GM20000 (cell line): ENCODE results near the gene ATP5PO.
A peak's percentile ranks its signal among the peaks of the same experiment; 100 is the strongest.
"Not testable (repeated sequence)": the region's sequence is repeated elsewhere in the genome, so short reads cannot be mapped to it uniquely, and the experiment has no call there.

Source experiments
- DNase-seq: peaks from one replicate; pipeline ENCODE4 v3.0.0; 2012; ENCODE audit warnings: low spot score
- CTCF ChIP-seq: IDR thresholded peaks from 2 replicates; pipeline ENCODE4 v1.5.1; 2012; ENCODE audit warnings: mild to moderate bottlenecking, control low read depth; ENCODE audit errors: extremely low read depth, missing control alignments

ATP5PO gene

GRCh38 chr21:33939226-33939625 is 23.6 kb upstream of the ATP5PO start:
- no peak for TF ChIP-seq CTCF
- DNase-seq: no peak

GRCh38 chr21:33938381-33938780 is 22.8 kb upstream of the ATP5PO start:
- TF ChIP-seq CTCF: no peak
- no peak for DNase-seq

GRCh38 chr21:33937931-33938339 is 22.3 kb upstream of the ATP5PO start:
- DNase-seq: no peak
- TF ChIP-seq CTCF: no peak

- TF ChIP-seq CTCF: no peak
- no peak for DNase-seq
Measured at GRCh38 chr21:33937146-33937545, 21.5 kb upstream of the ATP5PO start.

- no peak for TF ChIP-seq CTCF
- no peak for DNase-seq
Measured at GRCh38 chr21:33936301-33937038, 20.9 kb upstream of the ATP5PO start.

- no peak for TF ChIP-seq CTCF
- DNase-seq: no peak
Measured at GRCh38 chr21:33932731-33933130, 17.1 kb upstream of the ATP5PO start.

GRCh38 chr21:33931799-33932390 is 16.3 kb upstream of the ATP5PO start:
- no peak for TF ChIP-seq CTCF
- peak; percentile 38 for DNase-seq

- DNase-seq: not testable (repeated sequence)
Measured at GRCh38 chr21:33931052-33931798, 15.6 kb upstream of the ATP5PO start.

GRCh38 chr21:33926248-33926647 is 10.6 kb upstream of the ATP5PO start:
- DNase-seq: not testable (repeated sequence)
